T47D (cell line): ENCODE measurements around the gene RBM15.
A peak's percentile ranks its signal among the peaks of the same experiment; 100 is the strongest.

ENCODE experiments used
- DNase-seq, 2 experiments: peaks; one replicate each; pipeline versions ENCODE4 v3.0.0 to v3.0.0-alpha.2; 2011 to 2012; ENCODE audit warnings: low read depth in 1 of 2, low spot score in 1 of 2
- JUND ChIP-seq: IDR thresholded peaks from 2 replicates; pipeline ENCODE4 v1.6.1; 2012; ENCODE audit warnings: low read depth
- in situ Hi-C: cut with HindIII; loops from 2 replicates; pipeline ENCODE4 v1.10.0; 2016; ENCODE audit warnings: low sequenced_read_pairs, low pct_unique_long_range_greater_than_20kb

Gene RBM15

GRCh38 chr1:110384581-110385321 is 45.6 kb downstream of the RBM15 start:
- in situ Hi-C loops: no loop called here
- no peak for TF ChIP-seq JUND

GRCh38 chr1:110385369-110385768 is 46.2 kb downstream of the RBM15 start:
- no peak for TF ChIP-seq JUND
- no peak for DNase-seq
- in situ Hi-C loops: no loop called here

More at GRCh38 chr1:110384581-110385321, 45.6 kb downstream of the RBM15 start:
- DNase-seq: no peak

GRCh38 chr1:110387048-110387754 is 48.0 kb downstream of the RBM15 start:
- in situ Hi-C loops: no loop called here
- DNase-seq: no peak
- TF ChIP-seq JUND: no peak

- DNase-seq: peak in 1 of 2 experiments; percentile 20
- TF ChIP-seq JUND: no peak
- in situ Hi-C loops: no loop called here
Measured at GRCh38 chr1:110390096-110390495, 50.9 kb downstream of the RBM15 start.

GRCh38 chr1:110390692-110391245 is 51.6 kb downstream of the RBM15 start, which contains the start of gene SLC16A4:
SLC16A4 (minus strand) TSS chr1:110391026; CDS start chr1:110389323, 1,703 bp downstream.
- peak in 1 of 2 experiments; percentile 49 for DNase-seq
- in situ Hi-C loops: no loop called here
- no peak for TF ChIP-seq JUND

GRCh38 chr1:110393286-110393685 is 54.1 kb downstream of the RBM15 start:
- DNase-seq: no peak
- in situ Hi-C loops: no loop called here
- TF ChIP-seq JUND: no peak

GRCh38 chr1:110393691-110394492 is 54.7 kb downstream of the RBM15 start:
- no peak for DNase-seq
- in situ Hi-C loops: no loop called here
- no peak for TF ChIP-seq JUND

- no peak for TF ChIP-seq JUND
- in situ Hi-C loops: no loop called here
- DNase-seq: no peak
Measured at GRCh38 chr1:110394493-110394820, 55.3 kb downstream of the RBM15 start.
